Fibroblast of pulmonary artery (primary cell): ENCODE measurements around the gene ANKS3.
"Not testable (repeated sequence)": the region's sequence is repeated elsewhere in the genome, so short reads cannot be mapped to it uniquely, and the experiment has no call there.

ENCODE experiments used
- DNase-seq: peaks from one replicate; pipeline ENCODE4 v3.0.0-alpha.2; 2010; ENCODE audit warnings: low read depth
- H3K4me3 ChIP-seq: replicated peaks from 2 replicates; pipeline ENCODE4 v1.5.1; 2011; ENCODE audit warnings: low read depth, mild to moderate bottlenecking, control low read depth, low read length, moderate library complexity
- CTCF ChIP-seq: IDR thresholded peaks from 2 replicates; pipeline ENCODE4 v1.5.1; 2011; ENCODE audit warnings: mild to moderate bottlenecking, control low read depth, low read length, inconsistent platforms; ENCODE audit errors: missing control alignments

The ANKS3 gene

GRCh38 chr16:4747906-4748681 lies 14.0 kb upstream of the ANKS3 start:
- no peak for DNase-seq
- no peak overlapping the region for H3K4me3 ChIP-seq
- no peak for TF ChIP-seq CTCF

- peak; percentile 15 for DNase-seq
- TF ChIP-seq CTCF, result no peak
- H3K4me3 ChIP-seq, result no peak overlapping the region
These were observed 13.0 kb upstream of the ANKS3 start for GRCh38 chr16:4746991-4747574.

- no peak for TF ChIP-seq CTCF
- no peak for DNase-seq
- no peak overlapping the region for H3K4me3 ChIP-seq
These were observed 12.1 kb upstream of the ANKS3 start for GRCh38 chr16:4746215-4746614.

- no peak overlapping the region for H3K4me3 ChIP-seq
- TF ChIP-seq CTCF, result no peak
- no peak for DNase-seq
These were observed 11.2 kb upstream of the ANKS3 start for GRCh38 chr16:4745274-4745569.

- DNase-seq, result no peak
- no peak for TF ChIP-seq CTCF
- no peak overlapping the region for H3K4me3 ChIP-seq
These were observed 10.6 kb upstream of the ANKS3 start for GRCh38 chr16:4744555-4745273.

GRCh38 chr16:4743226-4743878 lies 9.3 kb upstream of the ANKS3 start:
- no peak overlapping the region for H3K4me3 ChIP-seq
- no peak for TF ChIP-seq CTCF
- DNase-seq, result no peak

GRCh38 chr16:4738370-4738769 lies 4.3 kb upstream of the ANKS3 start:
- not testable (repeated sequence) for H3K4me3 ChIP-seq, DNase-seq
